T47D (cell line): ENCODE measurements around the gene CFL2.
"Not testable (repeated sequence)": the region's sequence is repeated elsewhere in the genome, so short reads cannot be mapped to it uniquely, and the experiment has no call there.

Experiments
- DNase-seq, 2 experiments: peaks; one replicate each; pipeline versions ENCODE4 v3.0.0 to v3.0.0-alpha.2; 2011 to 2012; ENCODE audit warnings: low read depth in 1 of 2, low spot score in 1 of 2
- JUND ChIP-seq: IDR thresholded peaks from 2 replicates; pipeline ENCODE4 v1.6.1; 2012; ENCODE audit warnings: low read depth
- in situ Hi-C: cut with HindIII; loops from 2 replicates; pipeline ENCODE4 v1.10.0; 2016; ENCODE audit warnings: low sequenced_read_pairs, low pct_unique_long_range_greater_than_20kb

The CFL2 gene

GRCh38 chr14:34701808-34702207, 12.6 kb downstream of the CFL2 start:
- in situ Hi-C loops = no loop called here
- no peak for TF ChIP-seq JUND
- no peak for DNase-seq

- TF ChIP-seq JUND = no peak
- no peak for DNase-seq
- in situ Hi-C loops = no loop called here
Measured at GRCh38 chr14:34700622-34701130, 13.7 kb downstream of the CFL2 start.

GRCh38 chr14:34699873-34700621, 14.3 kb downstream of the CFL2 start:
- TF ChIP-seq JUND = 0 out of 2 replicates have a peak, but pooled peaks have one; percentile 28
- in situ Hi-C loops = no loop called here

GRCh38 chr14:34694216-34694615, 20.2 kb downstream of the CFL2 start:
- in situ Hi-C loops, DNase-seq: not testable (repeated sequence)

More at GRCh38 chr14:34699873-34700621, 14.3 kb downstream of the CFL2 start:
- no peak for DNase-seq

GRCh38 chr14:34693228-34693939, 21.0 kb downstream of the CFL2 start:
- TF ChIP-seq JUND = no peak
- in situ Hi-C loops = no loop called here
- peak; percentile 63 to 80 for DNase-seq

GRCh38 chr14:34692898-34693227, 21.5 kb downstream of the CFL2 start:
- in situ Hi-C loops = no loop called here
- DNase-seq = no peak

GRCh38 chr14:34692348-34692747, 22.0 kb downstream of the CFL2 start:
- in situ Hi-C loops = no loop called here
- no peak for TF ChIP-seq JUND
- DNase-seq = no peak

More at GRCh38 chr14:34692898-34693227, 21.5 kb downstream of the CFL2 start:
- TF ChIP-seq JUND = no peak

GRCh38 chr14:34691206-34691605, 23.2 kb downstream of the CFL2 start:
- DNase-seq = no peak
- in situ Hi-C loops = no loop called here
- no peak for TF ChIP-seq JUND

- DNase-seq = no peak
- in situ Hi-C loops = no loop called here
- TF ChIP-seq JUND = no peak
Measured at GRCh38 chr14:34688470-34689206, 25.8 kb downstream of the CFL2 start.

GRCh38 chr14:34685819-34686428, 28.5 kb downstream of the CFL2 start:
- no peak for TF ChIP-seq JUND
- in situ Hi-C loops = no loop called here
- no peak for DNase-seq

- no peak for DNase-seq
- in situ Hi-C loops = no loop called here
- TF ChIP-seq JUND = no peak
Measured at GRCh38 chr14:34684578-34684977, 29.8 kb downstream of the CFL2 start.

GRCh38 chr14:34682787-34683321, 31.5 kb downstream of the CFL2 start:
- in situ Hi-C loops = no loop called here
- TF ChIP-seq JUND = no peak
- no peak for DNase-seq
